MM.1S (cell line): ENCODE measurements around the gene MED13.

Experiments used
- DNase-seq: peaks from one replicate; pipeline ENCODE4 v3.0.0-alpha.2; 2015
- H2AFZ ChIP-seq: fragments of 300-600 bp; sonication (generic); 2 replicates; pipeline ENCODE4 v1.6.0; 2016; ENCODE audit warnings: antibody characterized with exemption, low read length
- H3F3A ChIP-seq: fragments of 300-600 bp; sonication (generic); 2 replicates; pipeline ENCODE4 v1.6.1; 2016; ENCODE audit warnings: mild to moderate bottlenecking, antibody characterized with exemption, low read length, moderate library complexity, mixed read lengths; ENCODE audit not compliant: insufficient read depth
- H3K27ac ChIP-seq: fragments of 300-600 bp; sonication (generic); 2 replicates; pipeline ENCODE4 v1.5.1; 2016; ENCODE audit warnings: mild to moderate bottlenecking, low read length
- H3K27me3 ChIP-seq: fragments of 300-600 bp; sonication (generic); replicated peaks from 2 replicates; pipeline ENCODE4 v1.6.0; 2016; ENCODE audit warnings: low read length; ENCODE audit not compliant: insufficient read depth
- H3K36me3 ChIP-seq: fragments of 300-600 bp; sonication (generic); replicated peaks from 2 replicates; pipeline ENCODE4 v1.6.1; 2016; ENCODE audit warnings: mild to moderate bottlenecking, low read length, mixed read lengths; ENCODE audit not compliant: insufficient read depth
- H3K4me1 ChIP-seq: fragments of 300-600 bp; sonication (generic); 2 replicates; pipeline ENCODE4 v1.6.1; 2016; ENCODE audit warnings: low read length, mixed read lengths
- H3K4me2 ChIP-seq: fragments of 300-600 bp; sonication (generic); 2 replicates; pipeline ENCODE4 v1.6.0; 2016; ENCODE audit warnings: low read depth, low read length
- H3K4me3 ChIP-seq: fragments of 300-600 bp; sonication (generic); 2 replicates; pipeline ENCODE4 v1.5.1; 2016; ENCODE audit warnings: low read length, mixed read lengths
- H3K79me2 ChIP-seq: fragments of 300-600 bp; sonication (generic); 2 replicates; pipeline ENCODE4 v1.6.1; 2016; ENCODE audit warnings: mixed run types, low read length, mixed read lengths
- H3K9ac ChIP-seq: fragments of 300-600 bp; sonication (generic); 2 replicates; pipeline ENCODE4 v1.6.1; 2016; ENCODE audit warnings: low read length, mixed read lengths
- H3K9me2 ChIP-seq: fragments of 300-600 bp; sonication (generic); replicated peaks from 2 replicates; pipeline ENCODE4 v1.6.1; 2016; ENCODE audit warnings: mild to moderate bottlenecking, low read length, mixed read lengths; ENCODE audit not compliant: insufficient read depth
- H3K9me3 ChIP-seq: fragments of 300-600 bp; sonication (generic); replicated peaks from 2 replicates; pipeline ENCODE4 v1.6.1; 2016; ENCODE audit warnings: mild to moderate bottlenecking, low read length, mixed read lengths; ENCODE audit not compliant: insufficient read depth
- H4K20me1 ChIP-seq: fragments of 300-600 bp; sonication (generic); 2 replicates; pipeline ENCODE4 v1.6.1; 2016; ENCODE audit warnings: mild to moderate bottlenecking, low read length, moderate library complexity, mixed read lengths; ENCODE audit not compliant: insufficient read depth
- EZH2 ChIP-seq: fragments of 300-600 bp; sonication (generic); optimal IDR thresholded peaks from 2 replicates; pipeline ENCODE3; 2017; ENCODE audit warnings: low read depth, mild to moderate bottlenecking, antibody characterized with exemption, low read length, mixed read lengths
- EZH2phosphoT487 ChIP-seq: fragments of 300-600 bp; sonication (generic); IDR thresholded peaks from 2 replicates; pipeline ENCODE4 v1.6.1; 2018; ENCODE audit warnings: antibody characterized with exemption, low read length
- TF ChIP-seq, protein P1 (sequence below): fragments of 300-600 bp; sonication (generic); IDR thresholded peaks from 2 replicates; pipeline ENCODE4 v1.5.1; 2016; ENCODE audit warnings: antibody characterized with exemption, low read length, mixed read lengths

Gene MED13

GRCh38 chr17:62024866-62025265 is 40.2 kb downstream of the MED13 start:
- H3K4me3 ChIP-seq: no peak overlapping the region
- H3K36me3 ChIP-seq: peaks cover 5% of the 10 kb centered on the region; the same call in 1 of the 2 replicates

DNA sequence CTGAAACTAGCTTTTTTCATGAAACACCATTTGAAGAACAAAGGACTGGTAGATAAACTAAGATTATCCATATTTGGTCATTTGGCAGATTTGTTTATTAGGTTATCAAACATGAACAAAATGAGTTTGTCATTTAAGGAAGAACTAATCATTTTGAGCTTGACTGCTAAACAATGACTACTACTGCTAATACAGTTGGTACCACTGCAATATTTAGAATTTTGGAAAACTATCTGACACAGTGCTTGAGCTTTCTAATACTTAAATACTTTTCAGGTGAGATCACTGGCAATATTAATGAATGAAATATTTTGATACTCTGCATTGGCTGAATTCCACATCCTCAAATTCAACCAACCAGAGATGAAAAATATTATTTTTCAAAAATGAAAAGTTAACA is 47.2 kb downstream of the MED13 start:
- no peak overlapping the region for H3K4me2 ChIP-seq
- H3K9me2 ChIP-seq: no peaks in the 10 kb centered on the region
- no peak overlapping the region for H2AFZ ChIP-seq
- H3K9ac ChIP-seq: no peak overlapping the region
- H3K4me3 ChIP-seq: no peak overlapping the region
- no peaks in the 10 kb centered on the region for H3K9me3 ChIP-seq
- H3K4me1 ChIP-seq: no peaks in the 10 kb centered on the region
- no peak for DNase-seq
- H3K36me3 ChIP-seq: no peaks in the 10 kb centered on the region; the same call in none of the 2 replicates
- TF ChIP-seq EZH2 (no peak), EZH2phosphoT487 (no peak)
- TF ChIP-seq, protein P1, sequence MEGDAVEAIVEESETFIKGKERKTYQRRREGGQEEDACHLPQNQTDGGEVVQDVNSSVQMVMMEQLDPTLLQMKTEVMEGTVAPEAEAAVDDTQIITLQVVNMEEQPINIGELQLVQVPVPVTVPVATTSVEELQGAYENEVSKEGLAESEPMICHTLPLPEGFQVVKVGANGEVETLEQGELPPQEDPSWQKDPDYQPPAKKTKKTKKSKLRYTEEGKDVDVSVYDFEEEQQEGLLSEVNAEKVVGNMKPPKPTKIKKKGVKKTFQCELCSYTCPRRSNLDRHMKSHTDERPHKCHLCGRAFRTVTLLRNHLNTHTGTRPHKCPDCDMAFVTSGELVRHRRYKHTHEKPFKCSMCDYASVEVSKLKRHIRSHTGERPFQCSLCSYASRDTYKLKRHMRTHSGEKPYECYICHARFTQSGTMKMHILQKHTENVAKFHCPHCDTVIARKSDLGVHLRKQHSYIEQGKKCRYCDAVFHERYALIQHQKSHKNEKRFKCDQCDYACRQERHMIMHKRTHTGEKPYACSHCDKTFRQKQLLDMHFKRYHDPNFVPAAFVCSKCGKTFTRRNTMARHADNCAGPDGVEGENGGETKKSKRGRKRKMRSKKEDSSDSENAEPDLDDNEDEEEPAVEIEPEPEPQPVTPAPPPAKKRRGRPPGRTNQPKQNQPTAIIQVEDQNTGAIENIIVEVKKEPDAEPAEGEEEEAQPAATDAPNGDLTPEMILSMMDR: no peak
- H3K27ac ChIP-seq: no peak overlapping the region
- H3K79me2 ChIP-seq: peaks cover 21% of the 10 kb centered on the region
- 0 out of 2 replicates have a peak, but pooled peaks cover 3% of the 10 kb centered on the region for H4K20me1 ChIP-seq
- H3K27me3 ChIP-seq: no peaks in the 10 kb centered on the region
- no peaks in the 10 kb centered on the region; the same call in 1 of the 2 replicates for H3F3A ChIP-seq

More at GRCh38 chr17:62024866-62025265, 40.2 kb downstream of the MED13 start:
- TF ChIP-seq EZH2phosphoT487 (no peak), EZH2 (no peak)
- TF ChIP-seq, protein P1: no peak
- DNase-seq: no peak
- no peak overlapping the region for H3K9ac ChIP-seq
- no peaks in the 10 kb centered on the region for H3F3A ChIP-seq
- H4K20me1 ChIP-seq: no peaks in the 10 kb centered on the region
- no peaks in the 10 kb centered on the region for H3K27me3 ChIP-seq
- no peak overlapping the region for H3K4me2 ChIP-seq
- no peak overlapping the region for H2AFZ ChIP-seq
- H3K9me3 ChIP-seq: no peaks in the 10 kb centered on the region
- no peak overlapping the region for H3K27ac ChIP-seq
- no peaks in the 10 kb centered on the region for H3K4me1 ChIP-seq
- no peaks in the 10 kb centered on the region for H3K9me2 ChIP-seq
- peaks cover 46% of the 10 kb centered on the region for H3K79me2 ChIP-seq

- Histone ChIP-seq H3K9ac (no peak overlapping the region), H3K79me2 (peaks cover 21% of the 10 kb centered on the region), H3K27ac (no peak overlapping the region), H2AFZ (no peak overlapping the region), H3K4me2 (no peak overlapping the region), H4K20me1 (0 out of 2 replicates have a peak, but pooled peaks cover 3% of the 10 kb centered on the region), H3K9me3 (no peaks in the 10 kb centered on the region), H3K9me2 (no peaks in the 10 kb centered on the region), H3K4me1 (no peaks in the 10 kb centered on the region), H3K36me3 (no peaks in the 10 kb centered on the region; the same call in none of the 2 replicates), H3K27me3 (no peaks in the 10 kb centered on the region), H3K4me3 (no peak overlapping the region), H3F3A (no peaks in the 10 kb centered on the region; the same call in 1 of the 2 replicates)
- DNase-seq: no peak
- TF ChIP-seq, protein P1: no peak
- TF ChIP-seq EZH2 (no peak), EZH2phosphoT487 (no peak)
Measured at GRCh38 chr17:62017496-62017895, 47.6 kb downstream of the MED13 start.
